Measurements from ENCODE around the gene PAPSS1.

GRCh38 chr4:107624024-107624423 is 96.0 kb downstream of the PAPSS1 start:
- TF ChIP-seq, protein P1, sequence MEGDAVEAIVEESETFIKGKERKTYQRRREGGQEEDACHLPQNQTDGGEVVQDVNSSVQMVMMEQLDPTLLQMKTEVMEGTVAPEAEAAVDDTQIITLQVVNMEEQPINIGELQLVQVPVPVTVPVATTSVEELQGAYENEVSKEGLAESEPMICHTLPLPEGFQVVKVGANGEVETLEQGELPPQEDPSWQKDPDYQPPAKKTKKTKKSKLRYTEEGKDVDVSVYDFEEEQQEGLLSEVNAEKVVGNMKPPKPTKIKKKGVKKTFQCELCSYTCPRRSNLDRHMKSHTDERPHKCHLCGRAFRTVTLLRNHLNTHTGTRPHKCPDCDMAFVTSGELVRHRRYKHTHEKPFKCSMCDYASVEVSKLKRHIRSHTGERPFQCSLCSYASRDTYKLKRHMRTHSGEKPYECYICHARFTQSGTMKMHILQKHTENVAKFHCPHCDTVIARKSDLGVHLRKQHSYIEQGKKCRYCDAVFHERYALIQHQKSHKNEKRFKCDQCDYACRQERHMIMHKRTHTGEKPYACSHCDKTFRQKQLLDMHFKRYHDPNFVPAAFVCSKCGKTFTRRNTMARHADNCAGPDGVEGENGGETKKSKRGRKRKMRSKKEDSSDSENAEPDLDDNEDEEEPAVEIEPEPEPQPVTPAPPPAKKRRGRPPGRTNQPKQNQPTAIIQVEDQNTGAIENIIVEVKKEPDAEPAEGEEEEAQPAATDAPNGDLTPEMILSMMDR (IDR thresholded peaks at IDR 0.05 in 8 of 11, conservative IDR thresholded peaks at IDR 0.05 in 3 of 11), result no peak
- no peak for TF ChIP-seq POLR2A (IDR thresholded peaks at IDR 0.05)
